PC-9 (cell line): ENCODE data around the gene ANKRD33B. TPM values are rescaled to one million over a fixed set of nuclear protein-coding genes. Genes with fewer than 3 reads are reported as not detected.

Experiments
- BruUV-seq: library from RNA; stranded (reverse); fragments of 400-500 nt; replicated peaks from 2 replicates; lab custom pipeline; 2021; lab: Mats Ljungman, UMichigan
- CTCF ChIA-PET: fragments of 300-600 bp; sonication (Branson Sonifier 250); formaldehyde crosslinking; loops from one replicate; lab custom pipeline; 2022; ENCODE audit warnings: antibody characterized with exemption; lab: Charles Lee
- POLR2A ChIA-PET: fragments of 300-600 bp; sonication (Branson Sonifier 250); formaldehyde crosslinking; loops from one replicate; lab custom pipeline; 2022; ENCODE audit warnings: antibody characterized with exemption; ENCODE audit not compliant: unreplicated experiment; lab: Charles Lee
- DNase-seq, 2 experiments: peaks; one replicate each; pipeline versions ENCODE4 v3.0.0 to v3.0.0-alpha.2; 2015 to 2022; ENCODE audit warnings: mixed read lengths in 1 of 2
- H2AFZ ChIP-seq: fragments of 200-600 bp; sonication (generic); 2 replicates; pipeline ENCODE4 v1.8.1; 2017; ENCODE audit warnings: antibody characterized with exemption
- H3F3A ChIP-seq: fragments of 200-600 bp; sonication (generic); 2 replicates; pipeline ENCODE4 v1.8.1; 2017; ENCODE audit warnings: antibody characterized with exemption, mild to moderate bottlenecking, low read depth; ENCODE audit not compliant: insufficient read depth
- H3K27ac ChIP-seq: fragments of 200-600 bp; sonication (generic); 2 replicates; pipeline ENCODE4 v1.6.1; 2016; ENCODE audit warnings: mixed run types
- H3K27me3 ChIP-seq: fragments of 200-600 bp; sonication (generic); 2 replicates; pipeline ENCODE4 v1.6.1; 2016; ENCODE audit warnings: low read depth, mixed run types; ENCODE audit not compliant: insufficient read depth
- H3K36me3 ChIP-seq: fragments of 200-600 bp; sonication (generic); 2 replicates; pipeline ENCODE4 v1.6.1; 2016; ENCODE audit warnings: low read depth, mixed run types
- H3K4me1 ChIP-seq: fragments of 200-600 bp; sonication (generic); replicated peaks from 2 replicates; pipeline ENCODE4 v1.6.1; 2016; ENCODE audit warnings: mixed run types; ENCODE audit not compliant: insufficient read depth
- H3K4me2 ChIP-seq: fragments of 200-600 bp; sonication (generic); 2 replicates; pipeline ENCODE4 v1.6.1; 2017; ENCODE audit warnings: mixed run types
- H3K4me3 ChIP-seq: fragments of 200-600 bp; sonication (generic); 2 replicates; pipeline ENCODE4 v1.6.1; 2016; ENCODE audit warnings: mixed run types
- H3K79me2 ChIP-seq: fragments of 200-600 bp; sonication (generic); 2 replicates; pipeline ENCODE4 v1.6.1; 2017; ENCODE audit warnings: low read depth, mixed run types
- H3K9me2 ChIP-seq: fragments of 200-600 bp; sonication (generic); 2 replicates; pipeline ENCODE4 v1.8.1; 2017; ENCODE audit warnings: mild to moderate bottlenecking; ENCODE audit not compliant: insufficient read depth
- H3K9me3 ChIP-seq: fragments of 200-600 bp; sonication (generic); 2 replicates; pipeline ENCODE4 v1.8.1; 2016; ENCODE audit warnings: low read depth; ENCODE audit not compliant: insufficient read depth
- H4K20me1 ChIP-seq: fragments of 200-600 bp; sonication (generic); 2 replicates; pipeline ENCODE4 v1.8.1; 2017; ENCODE audit not compliant: insufficient read depth
- CTCF ChIP-seq: fragments of 200-600 bp; sonication (generic); conservative IDR thresholded peaks from 2 replicates; pipeline ENCODE4 v1.6.1; 2017; ENCODE audit warnings: mixed run types, antibody characterized with exemption, mild to moderate bottlenecking, moderate library complexity
- EZH2 ChIP-seq: fragments of 200-600 bp; sonication (generic); IDR thresholded peaks from 2 replicates; pipeline ENCODE4 v1.8.0; 2017; ENCODE audit warnings: antibody characterized with exemption, low read depth
- intact Hi-C: fragments of 100-400 bp; cut with micrococcal nuclease; formaldehyde crosslinking; loops from one replicate; pipeline ENCODE4 v1.10.0; 2022; ENCODE audit not compliant: unreplicated experiment
- total RNA-seq: library from RNA; stranded (reverse); gene quantifications from 2 replicates; pipeline ENCODE4 v1.2.3, GENCODE V29; 2021

Gene ANKRD33B
- total RNA-seq, 1 experiment from 2014 or later, result 32.1 TPM

DNA sequence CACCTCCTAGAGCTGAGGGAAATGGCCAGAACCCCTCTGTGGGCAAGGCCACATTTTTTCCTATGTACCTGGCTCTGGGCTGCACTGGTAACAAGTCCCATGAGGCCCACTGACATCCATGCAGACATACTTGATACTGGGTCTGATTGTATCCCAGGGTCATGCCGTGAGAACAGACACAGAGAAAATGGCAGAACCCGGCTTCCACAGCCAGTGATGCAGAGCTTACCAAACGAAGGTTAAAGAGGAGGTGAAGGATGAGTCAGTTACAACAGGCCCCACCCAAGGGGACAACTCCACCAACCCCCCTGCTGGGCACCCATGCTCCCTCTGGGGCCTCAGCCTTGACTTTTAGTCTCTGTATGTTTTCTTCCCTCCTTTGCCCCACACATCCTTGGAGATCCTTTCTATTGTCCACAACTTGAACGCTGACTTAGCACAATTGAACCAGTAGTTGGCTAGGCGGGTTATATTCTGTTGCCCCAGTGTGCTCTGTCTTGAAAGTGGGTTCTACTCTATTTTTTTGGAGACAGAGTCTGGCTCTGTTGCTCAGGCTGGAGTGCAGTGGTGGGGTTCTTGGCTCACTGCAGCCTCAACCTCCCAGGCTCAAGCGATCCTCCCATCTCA is 103.7 kb downstream of the ANKRD33B start:
- Histone ChIP-seq H3K4me2 (no peak overlapping the region), H3K9me3 (peaks cover 5% of the 10 kb centered on the region; the same call in 1 of the 2 replicates), H3K27ac (no peak overlapping the region), H3K4me1 (no peaks in the 10 kb centered on the region), H3K36me3 (no peaks in the 10 kb centered on the region), H2AFZ (no peak overlapping the region), H3K4me3 (no peak overlapping the region), H3F3A (no peaks in the 10 kb centered on the region), H4K20me1 (no peaks in the 10 kb centered on the region), H3K27me3 (no peaks in the 10 kb centered on the region), H3K9me2 (no peaks in the 10 kb centered on the region; the same call in 1 of the 2 replicates), H3K79me2 (no peaks in the 10 kb centered on the region)
- no peak for TF ChIP-seq CTCF
- TF ChIP-seq EZH2, result no peak
- DNase-seq, result no peak
- intact Hi-C loops, result no loop called here
- BruUV-seq, result no TSS peak
- ChIA-PET CTCF (no interaction called here), POLR2A (no interaction called here)

DNA sequence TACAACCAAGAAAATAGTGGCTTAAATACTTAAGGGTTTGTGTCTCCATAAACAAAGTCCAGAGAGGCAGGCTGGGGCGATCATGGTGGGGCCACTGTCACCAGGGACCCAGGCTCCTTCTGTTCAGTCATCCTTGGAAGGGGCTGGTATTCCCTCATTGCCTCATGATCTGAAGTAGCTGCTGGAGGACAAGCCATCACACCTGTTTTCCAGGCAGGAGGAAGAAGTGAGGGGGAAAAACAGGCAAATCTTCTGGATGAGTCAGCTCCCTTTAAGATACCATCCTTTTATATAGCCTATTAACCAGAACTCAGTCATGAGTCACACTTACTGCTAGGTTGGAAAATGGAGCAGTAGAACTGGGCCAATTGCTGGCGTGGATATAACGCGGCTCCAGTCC is 104.8 kb downstream of the ANKRD33B start:
- Histone ChIP-seq H3K27me3 (no peaks in the 10 kb centered on the region), H3F3A (no peaks in the 10 kb centered on the region), H3K79me2 (no peaks in the 10 kb centered on the region), H3K9me3 (peaks cover 5% of the 10 kb centered on the region; the same call in 1 of the 2 replicates), H2AFZ (no peak overlapping the region), H3K9me2 (no peaks in the 10 kb centered on the region; the same call in 1 of the 2 replicates), H3K4me2 (no peak overlapping the region), H4K20me1 (no peaks in the 10 kb centered on the region), H3K4me3 (no peak overlapping the region), H3K4me1 (no peaks in the 10 kb centered on the region), H3K27ac (no peak overlapping the region), H3K36me3 (no peaks in the 10 kb centered on the region)
- POLR2A ChIA-PET, result no interaction called here
- TF ChIP-seq CTCF (no peak), EZH2 (no peak)
- intact Hi-C loops, result no loop called here
- DNase-seq, result no peak
- CTCF ChIA-PET, result no interaction called here
- BruUV-seq, result no TSS peak

GRCh38 chr5:10669983-10670382 is 106.1 kb downstream of the ANKRD33B start:
- Histone ChIP-seq H3K79me2 (no peaks in the 10 kb centered on the region), H3K4me3 (no peak overlapping the region), H3K4me1 (no peaks in the 10 kb centered on the region), H4K20me1 (no peaks in the 10 kb centered on the region), H3K9me3 (peaks cover 5% of the 10 kb centered on the region; the same call in 1 of the 2 replicates), H2AFZ (no peak overlapping the region), H3K27me3 (no peaks in the 10 kb centered on the region), H3K9me2 (no peaks in the 10 kb centered on the region; the same call in 1 of the 2 replicates), H3K36me3 (no peaks in the 10 kb centered on the region), H3F3A (no peaks in the 10 kb centered on the region), H3K27ac (no peak overlapping the region), H3K4me2 (no peak overlapping the region)
- DNase-seq, result no peak
- CTCF ChIA-PET, result no interaction called here
- TF ChIP-seq CTCF, result no peak
- TF ChIP-seq EZH2, result no peak
- POLR2A ChIA-PET, result no interaction called here
- BruUV-seq, result no TSS peak
- intact Hi-C loops, result no loop called here
